ENCODE results near the gene LCN2. TPM values are rescaled to one million over a fixed set of nuclear protein-coding genes. Genes with fewer than 3 reads are reported as not detected.
A peak's percentile ranks its signal among the peaks of the same experiment; 100 is the strongest.

Gene LCN2
- total RNA-seq, 1 experiment from 2014 or later: not detected

DNA sequence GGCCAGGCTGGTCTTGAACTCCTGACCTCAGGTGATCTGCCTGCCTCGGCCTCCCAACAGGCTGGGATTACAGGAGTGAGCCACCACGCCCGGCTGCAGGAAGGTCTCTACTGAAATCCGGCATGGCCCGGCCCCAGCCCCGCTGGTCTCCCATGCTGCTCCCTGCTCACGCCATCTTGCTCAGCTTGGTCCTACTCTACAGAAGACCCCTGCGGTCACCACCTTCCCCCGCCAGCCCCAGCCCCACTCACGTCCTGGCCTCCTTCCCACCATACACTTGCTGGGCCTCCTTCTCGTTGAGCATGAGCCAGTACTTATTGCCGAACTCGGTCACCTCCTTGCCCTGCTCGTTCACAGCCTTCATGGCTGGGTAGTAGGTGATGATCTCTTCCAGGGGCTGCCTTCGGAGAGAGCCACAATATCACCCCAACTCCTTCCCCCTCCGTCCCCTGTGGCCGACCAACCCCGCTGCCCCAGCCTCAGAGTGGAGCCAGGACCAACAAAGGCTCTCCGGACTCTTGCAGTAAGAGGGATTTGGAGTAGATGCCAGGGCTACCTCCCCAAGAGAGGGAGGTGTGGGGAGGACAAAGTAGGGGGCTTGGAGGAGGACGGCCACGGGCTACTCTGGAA, 25.7 kb upstream of the LCN2 start:
- Histone ChIP-seq H2AFZ (ENCODE audit: low read length) (no peak overlapping the region), H3K4me1 (ENCODE audit: low read length) (peaks cover 17% of the 10 kb centered on the region), H3K4me2 (ENCODE audit: low read depth, low read length, poor library complexity, severe bottlenecking) (no peak overlapping the region), H3K79me2 (ENCODE audit: low read length) (peaks cover 31% of the 10 kb centered on the region), H4K20me1 (ENCODE audit: insufficient read depth, low read depth, low read length) (no peaks in the 10 kb centered on the region; the same call in 1 of the 2 replicates), H3K27ac (ENCODE audit: low read length) (no peak overlapping the region), H3K27me3 (ENCODE audit: low read length) (no peaks in the 10 kb centered on the region), H3K36me3 (ENCODE audit: insufficient read depth, low read length) (no peaks in the 10 kb centered on the region), H3K4me3 (ENCODE audit: low read length) (no peak overlapping the region), H3K9me2 (replicated peaks; ENCODE audit: insufficient read depth, low read length) (no peaks in the 10 kb centered on the region), H3K9me3 (ENCODE audit: low read length) (no peaks in the 10 kb centered on the region), H3K9ac (ENCODE audit: low read length) (no peak overlapping the region)
- DNase-seq: no peak

DNA sequence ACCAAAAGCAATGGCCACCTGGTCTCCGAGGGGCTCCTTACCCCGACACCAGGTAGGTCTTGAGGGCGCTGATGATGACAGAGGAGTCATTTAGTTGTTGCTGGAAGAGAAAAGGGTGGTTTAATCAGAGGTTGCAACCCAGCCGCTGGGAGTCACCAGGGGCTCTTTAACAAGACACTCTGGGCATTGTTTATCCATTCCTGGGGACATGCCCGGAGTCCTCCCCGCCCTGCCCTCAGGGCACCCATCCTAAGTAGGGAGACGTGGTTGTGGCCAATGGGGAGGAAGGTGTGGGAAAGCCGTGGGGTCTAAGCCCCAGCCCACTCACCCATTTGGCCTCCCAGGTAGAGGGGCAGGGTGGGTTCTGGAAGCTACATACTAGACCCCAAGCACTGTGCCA, 24.8 kb upstream of the LCN2 start:
- no peaks in the 10 kb centered on the region for H3K36me3 ChIP-seq (ENCODE audit: insufficient read depth, low read length)
- no peak for DNase-seq
- H3K27ac ChIP-seq (ENCODE audit: low read length): no peak overlapping the region
- no peak overlapping the region for H3K4me2 ChIP-seq (ENCODE audit: low read depth, low read length, poor library complexity, severe bottlenecking)
- no peak overlapping the region for H3K9ac ChIP-seq (ENCODE audit: low read length)
- H3K4me3 ChIP-seq (ENCODE audit: low read length): no peak overlapping the region
- peaks cover 24% of the 10 kb centered on the region for H3K4me1 ChIP-seq (ENCODE audit: low read length)
- H2AFZ ChIP-seq (ENCODE audit: low read length): no peak overlapping the region
- H3K27me3 ChIP-seq (ENCODE audit: low read length): no peaks in the 10 kb centered on the region
- no peaks in the 10 kb centered on the region; the same call in 1 of the 2 replicates for H4K20me1 ChIP-seq (ENCODE audit: insufficient read depth, low read depth, low read length)
- peaks cover 31% of the 10 kb centered on the region for H3K79me2 ChIP-seq (ENCODE audit: low read length)
- no peaks in the 10 kb centered on the region for H3K9me2 ChIP-seq (replicated peaks; ENCODE audit: insufficient read depth, low read length)
- no peaks in the 10 kb centered on the region for H3K9me3 ChIP-seq (ENCODE audit: low read length)

DNA sequence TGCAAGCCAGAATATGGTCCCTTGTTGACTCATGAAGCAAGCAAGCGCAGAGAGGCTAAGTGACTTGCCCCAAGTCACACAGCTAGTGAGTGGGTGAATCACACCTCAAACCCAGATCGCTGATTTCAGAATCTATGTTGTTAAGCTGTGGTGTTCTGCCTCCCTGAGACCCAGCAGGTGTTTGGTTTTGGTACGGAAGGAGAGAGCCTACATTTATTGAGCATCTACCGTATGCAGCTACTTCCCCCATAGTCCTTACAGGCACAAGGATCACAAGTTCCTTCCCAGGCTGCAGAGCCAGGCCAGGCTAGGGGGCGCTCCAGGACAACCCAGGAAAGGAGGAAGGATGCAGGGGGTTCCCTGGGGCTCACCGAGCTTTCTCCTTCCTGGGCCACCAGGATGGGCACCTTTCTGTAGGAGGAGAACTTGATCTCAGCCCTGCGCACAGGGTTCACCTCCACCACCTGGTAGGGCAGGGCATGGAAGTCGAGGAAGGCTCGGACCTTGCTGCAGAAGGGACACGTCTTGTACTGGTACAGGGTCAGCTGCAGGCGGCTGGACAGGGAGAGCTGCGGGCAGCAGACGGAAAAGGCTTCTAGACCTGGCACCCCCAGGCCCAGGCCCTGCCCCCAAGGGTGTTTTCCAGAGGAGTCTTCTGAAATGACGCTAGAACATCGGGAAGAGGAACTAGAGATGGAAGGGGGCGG, 24.2 kb upstream of the LCN2 start:
- Histone ChIP-seq H4K20me1 (ENCODE audit: insufficient read depth, low read depth, low read length) (no peaks in the 10 kb centered on the region; the same call in 1 of the 2 replicates), H3K4me2 (ENCODE audit: low read depth, low read length, poor library complexity, severe bottlenecking) (peak overlapping the region; percentile 89), H3K9me2 (replicated peaks; ENCODE audit: insufficient read depth, low read length) (no peaks in the 10 kb centered on the region), H3K79me2 (ENCODE audit: low read length) (peaks cover 31% of the 10 kb centered on the region), H3K27me3 (ENCODE audit: low read length) (no peaks in the 10 kb centered on the region), H3K4me1 (ENCODE audit: low read length) (peaks cover 24% of the 10 kb centered on the region), H3K36me3 (ENCODE audit: insufficient read depth, low read length) (no peaks in the 10 kb centered on the region), H3K27ac (ENCODE audit: low read length) (no peak overlapping the region), H2AFZ (ENCODE audit: low read length) (no peak overlapping the region), H3K4me3 (ENCODE audit: low read length) (peak overlapping the region; percentile 94), H3K9me3 (ENCODE audit: low read length) (no peaks in the 10 kb centered on the region), H3K9ac (ENCODE audit: low read length) (peak overlapping the region; percentile 97; the same call in 1 of the 2 replicates)
- peak; percentile 70 for DNase-seq

DNA sequence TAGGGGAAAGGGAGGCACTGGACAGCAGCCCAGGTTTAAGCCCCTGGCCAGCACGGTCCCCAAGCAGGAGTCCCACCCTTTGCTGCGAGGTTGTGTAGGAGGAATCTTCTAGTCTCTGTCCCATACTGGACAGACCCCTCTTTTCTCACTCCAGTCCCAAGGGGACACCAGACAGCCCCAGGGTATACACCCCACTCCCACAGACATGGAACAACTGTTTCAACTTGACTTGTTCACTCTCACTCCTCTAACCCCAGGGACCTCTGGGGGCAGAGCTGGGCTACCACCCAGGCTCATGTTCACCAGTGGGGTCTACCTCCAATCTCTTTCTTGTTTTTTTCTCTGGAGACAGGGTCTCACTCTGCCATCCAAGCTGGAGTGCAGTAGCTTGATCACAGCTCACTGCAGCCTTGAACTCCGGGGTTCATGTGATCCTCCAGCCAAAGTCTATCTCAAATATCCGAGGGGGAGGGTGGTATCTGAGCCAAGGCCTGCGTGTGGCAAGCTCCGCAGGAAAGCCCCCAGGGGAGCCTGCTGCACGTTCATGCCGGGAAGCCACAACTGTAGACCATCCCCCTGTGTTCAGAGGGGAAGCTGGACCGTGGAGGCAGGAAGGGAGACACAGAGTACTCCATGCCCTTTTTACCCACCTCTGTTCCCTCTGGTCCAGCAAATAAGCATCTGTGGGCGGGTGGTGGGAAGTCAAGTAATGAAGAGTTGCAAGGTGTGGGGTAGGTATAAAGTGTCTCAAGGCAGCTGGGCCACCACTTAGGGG, 23.5 kb upstream of the LCN2 start:
- H3K9me3 ChIP-seq (ENCODE audit: low read length): no peaks in the 10 kb centered on the region
- no peaks in the 10 kb centered on the region for H3K27me3 ChIP-seq (ENCODE audit: low read length)
- H4K20me1 ChIP-seq (ENCODE audit: insufficient read depth, low read depth, low read length): no peaks in the 10 kb centered on the region; the same call in 1 of the 2 replicates
- DNase-seq: peak; percentile 49
- H3K36me3 ChIP-seq (ENCODE audit: insufficient read depth, low read length): no peaks in the 10 kb centered on the region
- H3K79me2 ChIP-seq (ENCODE audit: low read length): peaks cover 31% of the 10 kb centered on the region
- peak overlapping the region; percentile 94 for H3K4me3 ChIP-seq (ENCODE audit: low read length)
- peak overlapping the region; percentile 49 for H3K27ac ChIP-seq (ENCODE audit: low read length)
- H3K4me1 ChIP-seq (ENCODE audit: low read length): peaks cover 24% of the 10 kb centered on the region
- no peak overlapping the region for H2AFZ ChIP-seq (ENCODE audit: low read length)
- H3K9me2 ChIP-seq (replicated peaks; ENCODE audit: insufficient read depth, low read length): no peaks in the 10 kb centered on the region
- H3K9ac ChIP-seq (ENCODE audit: low read length): peak overlapping the region; percentile 97
- peak overlapping the region; percentile 89 for H3K4me2 ChIP-seq (ENCODE audit: low read depth, low read length, poor library complexity, severe bottlenecking)

GRCh38 chr9:128127568-128127989, 21.7 kb upstream of the LCN2 start, which contains the start of gene PTGES2:
TSS of gene PTGES2 (minus strand) at chr9:128127729. CDS start at chr9:128127717, 12 bp downstream.
- Histone ChIP-seq H3K4me2 (ENCODE audit: low read depth, low read length, poor library complexity, severe bottlenecking) (peak within 1 kb of the TSS; percentile 89), H3K27ac (ENCODE audit: low read length) (peak within 1 kb of the TSS; percentile 89), H4K20me1 (ENCODE audit: insufficient read depth, low read depth, low read length) (no peaks in the 10 kb centered on the region; the same call in 1 of the 2 replicates), H3K4me1 (ENCODE audit: low read length) (peaks cover 24% of the 10 kb centered on the region), H2AFZ (ENCODE audit: low read length) (peak within 1 kb of the TSS; percentile 92), H3K79me2 (ENCODE audit: low read length) (peaks cover 31% of the 10 kb centered on the region), H3K9me2 (replicated peaks; ENCODE audit: insufficient read depth, low read length) (no peaks in the 10 kb centered on the region), H3K27me3 (ENCODE audit: low read length) (no peaks in the 10 kb centered on the region), H3K9ac (ENCODE audit: low read length) (peak within 1 kb of the TSS; percentile 97), H3K36me3 (ENCODE audit: insufficient read depth, low read length) (no peaks in the 10 kb centered on the region), H3K9me3 (ENCODE audit: low read length) (no peaks in the 10 kb centered on the region), H3K4me3 (ENCODE audit: low read length) (peak within 1 kb of the TSS; percentile 94)
- peak; percentile 94 for DNase-seq

GRCh38 chr9:128127990-128128835, 21.0 kb upstream of the LCN2 start:
- Histone ChIP-seq H3K36me3 (ENCODE audit: insufficient read depth, low read length) (no peaks in the 10 kb centered on the region), H2AFZ (ENCODE audit: low read length) (peak overlapping the region; percentile 92), H3K9me2 (replicated peaks; ENCODE audit: insufficient read depth, low read length) (no peaks in the 10 kb centered on the region), H3K27me3 (ENCODE audit: low read length) (no peaks in the 10 kb centered on the region), H3K79me2 (ENCODE audit: low read length) (peaks cover 31% of the 10 kb centered on the region), H4K20me1 (ENCODE audit: insufficient read depth, low read depth, low read length) (no peaks in the 10 kb centered on the region; the same call in 1 of the 2 replicates), H3K9ac (ENCODE audit: low read length) (peak overlapping the region; percentile 97), H3K9me3 (ENCODE audit: low read length) (no peaks in the 10 kb centered on the region), H3K4me2 (ENCODE audit: low read depth, low read length, poor library complexity, severe bottlenecking) (peak overlapping the region; percentile 89), H3K27ac (ENCODE audit: low read length) (peak overlapping the region; percentile 89), H3K4me3 (ENCODE audit: low read length) (peak overlapping the region; percentile 94), H3K4me1 (ENCODE audit: low read length) (peaks cover 24% of the 10 kb centered on the region)
- peak; percentile 97 for DNase-seq

DNA sequence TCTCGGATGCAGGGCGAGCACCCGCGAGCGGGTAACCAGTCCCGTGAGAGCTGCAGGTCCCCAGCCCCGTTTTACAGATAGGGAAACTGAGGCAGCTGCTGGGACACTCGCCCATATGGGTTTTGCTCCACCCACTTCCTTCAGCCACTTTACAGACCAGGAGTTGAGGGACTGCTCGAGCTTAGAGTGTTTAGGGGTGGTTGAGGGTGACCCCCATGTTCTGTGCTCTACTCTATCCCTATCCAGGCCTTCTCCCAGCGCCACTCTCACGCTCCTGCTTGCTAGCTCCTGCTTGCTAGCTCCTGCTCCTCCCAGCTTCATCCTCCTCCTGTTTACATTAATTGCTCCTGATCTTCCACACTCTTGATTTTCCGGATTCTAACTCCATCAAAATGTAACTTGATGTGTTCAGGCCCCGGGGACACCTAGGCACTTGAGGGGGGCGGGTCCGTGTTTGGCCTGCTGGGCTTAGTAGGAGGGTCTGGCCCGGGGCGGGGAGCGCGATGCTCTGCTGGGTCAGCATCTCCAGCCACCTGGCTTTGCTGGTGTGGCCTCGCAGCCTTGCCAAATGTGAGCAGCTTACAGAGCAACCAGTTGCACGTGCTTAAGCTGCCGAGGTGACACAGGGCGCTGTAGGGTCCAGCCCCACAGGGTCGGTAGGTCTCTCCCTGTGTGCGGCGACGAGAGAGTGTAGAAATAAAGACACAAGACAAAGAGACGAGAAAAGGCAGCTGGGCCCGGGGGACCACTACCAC, 20.2 kb upstream of the LCN2 start:
- H3K4me3 ChIP-seq (ENCODE audit: low read length): peak overlapping the region; percentile 94

More for the DNA sequence above, 20.2 kb upstream of the LCN2 start:
- Histone ChIP-seq H3K36me3 (ENCODE audit: insufficient read depth, low read length) (no peaks in the 10 kb centered on the region), H3K9me3 (ENCODE audit: low read length) (no peaks in the 10 kb centered on the region), H3K4me2 (ENCODE audit: low read depth, low read length, poor library complexity, severe bottlenecking) (peak overlapping the region; percentile 89), H3K27ac (ENCODE audit: low read length) (no peak overlapping the region), H3K9me2 (replicated peaks; ENCODE audit: insufficient read depth, low read length) (no peaks in the 10 kb centered on the region), H3K4me1 (ENCODE audit: low read length) (peaks cover 24% of the 10 kb centered on the region), H3K9ac (ENCODE audit: low read length) (peak overlapping the region; percentile 97), H2AFZ (ENCODE audit: low read length) (peak overlapping the region; percentile 92; the same call in 1 of the 2 replicates), H3K79me2 (ENCODE audit: low read length) (peaks cover 31% of the 10 kb centered on the region), H4K20me1 (ENCODE audit: insufficient read depth, low read depth, low read length) (no peaks in the 10 kb centered on the region; the same call in 1 of the 2 replicates), H3K27me3 (ENCODE audit: low read length) (no peaks in the 10 kb centered on the region)
- DNase-seq: no peak

All from Karpas-422 (cell line).